Heart left ventricle (tissue), 16 donors: Measurements from ENCODE around the gene BTAF1. TPM values are rescaled to one million over a fixed set of nuclear protein-coding genes. Genes with fewer than 3 reads are reported as not detected.

Experiments used
- ATAC-seq, 4 donors: fragments of 200-7000 bp; cut with Tn5 transposase; one replicate each; pipeline ENCODE4 v1.9.1; 2020 to 2022; ENCODE audit warnings: moderate library complexity in 4 of 4, mild to moderate bottlenecking in 3 of 4, moderate number of reproducible peaks in 1 of 4
- DNase-seq, 5 donors: peaks; one replicate each; pipeline ENCODE4 v3.0.0-alpha.2; 2020
- H3K27ac ChIP-seq, 12 donors: fragments of 200-600 bp; sonication (generic) in 4 of 12; one replicate each; pipeline versions ENCODE4 v1.5.0 to v1.8.0; 2016 to 2022; ENCODE audit warnings: mild to moderate bottlenecking in 2 of 12
- H3K27me3 ChIP-seq, 9 donors: fragments of 200-600 bp; sonication (generic) in 2 of 9; one replicate each; pipeline versions ENCODE4 v1.5.1 to v1.8.0; 2016 to 2022; ENCODE audit warnings: mild to moderate bottlenecking in 3 of 9
- H3K36me3 ChIP-seq, 9 donors: fragments of 200-600 bp; sonication (generic) in 2 of 9; one replicate each; pipeline versions ENCODE4 v1.5.0 to v1.8.0; 2018 to 2022; ENCODE audit warnings: mild to moderate bottlenecking in 2 of 9
- H3K4me1 ChIP-seq, 12 donors: fragments of 200-600 bp; sonication (generic) in 4 of 12; one replicate each; pipeline versions ENCODE4 v1.5.0 to v1.8.0; 2016 to 2022; ENCODE audit warnings: mild to moderate bottlenecking in 3 of 12
- H3K4me3 ChIP-seq, 12 donors: fragments of 200-600 bp; sonication (generic) in 4 of 12; one replicate each; pipeline versions ENCODE4 v1.5.0 to v1.8.0; 2017 to 2022; ENCODE audit warnings: mild to moderate bottlenecking in 9 of 12, moderate library complexity in 4 of 12
- H3K9me3 ChIP-seq, 12 donors: fragments of 200-600 bp; sonication (generic) in 4 of 12; one replicate each; pipeline versions ENCODE4 v1.5.0 to v1.8.0; 2016 to 2022; ENCODE audit warnings: mild to moderate bottlenecking in 1 of 12
- CTCF ChIP-seq, 12 donors: fragments of 200-600 bp; sonication (generic) in 4 of 12; IDR thresholded peaks; one replicate each; pipeline versions ENCODE4 v1.5.0 to v1.8.0; 2018 to 2022; ENCODE audit warnings: antibody characterized with exemption in 12 of 12, mild to moderate bottlenecking in 5 of 12
- POLR2A ChIP-seq, 2 donors: fragments of 450-650 bp; IDR thresholded peaks; one replicate each; pipeline ENCODE4 v1.6.1; 2017; ENCODE audit warnings: antibody characterized with exemption in 2 of 2, mild to moderate bottlenecking in 2 of 2, moderate library complexity in 2 of 2
- WGBS, 4 donors: extraction: QIAGEN DNeasy Blood & Tissue Kit in 2 of 4; methylation state at CpG; one replicate each; pipeline versions ENCODE4 v1.1.5 to v1.1.7; 2013 to 2018; 5-methylcytosine and 5-hydroxymethylcytosine counted together
- intact Hi-C, 10 donors: fragments of 100-400 bp; cut with DNase I; formaldehyde crosslinking; loops; one replicate each; pipeline versions ENCODE4 v1.11.1 to v1.14.2; 2022
- polyA plus RNA-seq, 2 donors: library from polyadenylated mRNA; stranded (reverse); fragments of 200-250 nt; gene quantifications; one replicate each; pipeline ENCODE4 v1.2.3, GENCODE V29; 2013
- total RNA-seq, 9 donors: library from RNA; depleted of rRNA in 2 of 9; stranded (reverse); fragments of >200 nt in 2 of 9; fragmentation: NEBNext Ultra II Directional in 3 of 9; extraction: Animal tissue kit (Norgen Biotek cat#: 25700) in 3 of 9; gene quantifications; one replicate each; pipeline versions ENCODE4 v1.1.0 to v1.2.4, GENCODE V29; 2016 to 2023
- donor health status: ischemic (EF 13 %, LVEDD 7.1; RV severe dilation, severe dysfunction).
- donor health status: healthy with polysubstance abuse.
- donor health status: DM: no; HTN: yes; CAD: no.
- donor health status: DM: no; HTN: no; CAD: no.
- donor health status: ischemic (EF 25% LVEDD 6.9; RV normal size, moderate dysfunction).
- donor health status: ischemic (EF 25% LVEDD 5.7; RV mildly dilated, moderate dysfunction).
- donor health status: healthy.
- donor health status: DM: yes; HTN: yes; CAD: no.
- donor health status: ischemic (EF 35%, LVEDD 5.7; RV mildly dilated, moderate dysfunction).
- donor health status: nonischemic (EF 11% LVEDD 7.7; RV severe dilation, severe dysfunction).
- donor health status: DM: yes; HTN: yes; CAD: no.
- donor health status: PGD.
- donor health status: ischemic (EF 29% LVEDD 5.4; RV normal size, mild dysfunction).
- donor health status: nonischemic (EF 23%, LVEDD 6.1; RV moderate dilation, normal function).

The BTAF1 gene
- total and polyA plus RNA-seq, 11 donors, result 5.5 to 22.3 (median 11.8) TPM

- no peak for ATAC-seq
- intact Hi-C loops, result no loop called here
- Histone ChIP-seq H3K4me1 (no peaks in the 10 kb centered on the region), H3K36me3 (peaks cover 0 to 73% (median 59%) of the 10 kb centered on the region in 9 donors), H3K27me3 (no peaks in the 10 kb centered on the region), H3K9me3 (no peaks in the 10 kb centered on the region), H3K27ac (no peak overlapping the region), H3K4me3 (no peak overlapping the region)
- TF ChIP-seq CTCF (IDR thresholded peaks at IDR 0.05) (no peak), POLR2A (IDR thresholded peaks at IDR 0.05) (no peak)
- DNase-seq, result no peak
- 88 to 93% (median 89%) methylated on average over 1 of the region's 1 CpG for WGBS, 4 donors
These were observed 17.9 kb downstream of the BTAF1 start for GRCh38 chr10:91941426-91941825.

DNA sequence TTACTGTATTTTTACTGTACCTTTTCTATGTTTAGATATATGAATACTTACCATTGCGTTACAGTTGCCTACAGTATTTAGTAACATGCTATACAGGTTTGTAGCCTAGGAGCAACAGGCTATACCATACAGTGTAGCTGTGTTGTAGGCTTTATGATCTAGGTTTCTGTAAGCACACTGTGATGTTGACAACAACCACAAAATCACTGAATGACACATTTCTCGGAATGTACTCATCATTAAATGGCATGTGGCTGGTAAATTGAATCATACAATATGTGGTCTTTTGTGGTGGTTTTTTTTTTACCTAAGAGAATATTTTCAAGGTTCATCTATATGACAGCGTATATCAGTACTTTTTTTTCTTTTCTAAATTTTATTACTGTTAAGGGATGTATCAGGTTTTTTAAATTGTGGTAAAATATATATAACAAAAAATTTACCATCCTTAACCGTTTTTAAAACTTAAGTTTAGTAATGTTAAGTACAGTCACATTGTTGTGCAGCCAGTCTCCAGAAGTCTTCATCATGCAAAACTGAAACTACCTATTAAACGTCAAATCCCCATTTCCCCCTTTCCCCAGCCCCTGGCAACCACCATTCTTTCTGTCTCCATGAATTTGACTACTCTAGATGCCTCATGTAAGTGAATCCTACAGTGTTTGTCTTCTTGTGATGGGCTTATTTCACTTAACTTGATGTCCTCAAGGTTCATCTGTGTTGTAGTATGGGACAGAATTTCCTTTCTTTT lies 21.5 kb downstream of the BTAF1 start:
- H3K27me3 ChIP-seq, result no peaks in the 10 kb centered on the region
- H3K36me3 ChIP-seq, result peaks cover 0 to 64% (median 46%) of the 10 kb centered on the region in 9 donors
- DNase-seq, result no peak
- no peaks in the 10 kb centered on the region for H3K9me3 ChIP-seq
- H3K4me1 ChIP-seq, result no peaks in the 10 kb centered on the region
- H3K27ac ChIP-seq, result no peak overlapping the region
- intact Hi-C loops, result no loop called here
- 91 to 92% (median 92%) methylated on average over 5 of the region's 5 CpGs for WGBS, 4 donors
- no peak for TF ChIP-seq CTCF (IDR thresholded peaks at IDR 0.05)
- TF ChIP-seq POLR2A (IDR thresholded peaks at IDR 0.05), result no peak
- H3K4me3 ChIP-seq, result no peak overlapping the region
- ATAC-seq, result no peak

- Histone ChIP-seq H3K9me3 (no peaks in the 10 kb centered on the region), H3K4me1 (no peaks in the 10 kb centered on the region), H3K27me3 (no peaks in the 10 kb centered on the region), H3K36me3 (peaks cover 3 to 92% (median 80%) of the 10 kb centered on the region in 9 donors), H3K4me3 (no peak overlapping the region), H3K27ac (no peak overlapping the region)
- ATAC-seq, result no peak
- intact Hi-C loops, result loop anchor here in 1 of 10 donors (10.0 kb wide), 1 partner anchor 119 kb away; no protein-coding TSS in a partner anchor
- no peak for TF ChIP-seq POLR2A (IDR thresholded peaks at IDR 0.05)
- TF ChIP-seq CTCF (IDR thresholded peaks at IDR 0.05), result no peak
- WGBS, 4 donors, result 95 to 99% (median 96%) methylated on average over 2 of the region's 2 CpGs
- DNase-seq, result no peak
These were observed 30.1 kb downstream of the BTAF1 start for GRCh38 chr10:91953600-91954160.

DNA sequence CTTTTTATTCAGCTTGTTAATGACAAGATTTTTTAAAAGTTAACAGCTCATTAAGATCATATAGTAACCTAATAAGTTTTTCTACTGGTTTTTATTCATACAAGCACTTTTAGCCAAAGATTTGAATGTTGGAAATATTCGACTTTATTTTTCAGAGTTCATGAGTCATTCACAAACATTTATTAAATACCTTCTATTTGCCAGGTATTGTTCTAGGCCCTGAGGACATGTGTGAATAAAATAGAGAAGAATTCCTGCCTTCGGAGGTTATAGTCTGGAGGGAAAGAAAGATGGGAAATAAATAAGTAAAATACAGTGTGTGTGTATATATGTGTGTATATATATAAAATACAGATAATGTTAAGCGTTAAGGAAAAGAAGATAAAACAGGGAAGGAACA lies 31.5 kb downstream of the BTAF1 start:
- no peak for ATAC-seq
- Histone ChIP-seq H3K27me3 (no peaks in the 10 kb centered on the region), H3K27ac (no peak overlapping the region), H3K4me3 (no peak overlapping the region), H3K4me1 (no peaks in the 10 kb centered on the region), H3K9me3 (no peaks in the 10 kb centered on the region), H3K36me3 (peaks cover 3 to 98% (median 94%) of the 10 kb centered on the region in 9 donors)
- 87 to 93% (median 91%) methylated on average over 3 of the region's 3 CpGs for WGBS, 4 donors
- DNase-seq, result no peak
- TF ChIP-seq CTCF (IDR thresholded peaks at IDR 0.05), result no peak
- no peak for TF ChIP-seq POLR2A (IDR thresholded peaks at IDR 0.05)
- intact Hi-C loops, result loop anchor here in 1 of 10 donors (10.0 kb wide), 1 partner anchor 120 kb away; no protein-coding TSS in a partner anchor
